GM12801 (cell line): ENCODE results near the gene NUDC.

Experiments
- CTCF ChIP-seq: IDR thresholded peaks from one replicate; pipeline ENCODE4 v1.5.1; 2011; ENCODE audit warnings: control low read depth; ENCODE audit not compliant: insufficient read length; ENCODE audit errors: extremely low read depth

NUDC gene

GRCh38 chr1:26913754-26914619, 7.6 kb upstream of the NUDC start, which contains the start of gene NR0B2:
TSS of gene NR0B2 (minus strand) at chr1:26913975. CDS start at chr1:26913940, 35 bp downstream.
- TF ChIP-seq CTCF = no peak

GRCh38 chr1:26915204-26915842, 6.2 kb upstream of the NUDC start:
- no peak for TF ChIP-seq CTCF

- TF ChIP-seq CTCF = no peak
These were observed 410 bp upstream of the NUDC start for GRCh38 chr1:26921126-26921539.

GRCh38 chr1:26922431-26922729, 837 bp downstream of the NUDC start:
- TF ChIP-seq CTCF = no peak

GRCh38 chr1:26922901-26923300, 1.4 kb downstream of the NUDC start:
- no peak for TF ChIP-seq CTCF

- TF ChIP-seq CTCF = no peak
These were observed 2.2 kb downstream of the NUDC start for GRCh38 chr1:26923711-26924110.

GRCh38 chr1:26932531-26932930, 11.0 kb downstream of the NUDC start:
- TF ChIP-seq CTCF = no peak
